HG02970 (cell line): ENCODE results near the gene CXCL13.
A peak's percentile ranks its signal among the peaks of the same experiment; 100 is the strongest.
"Not testable (repeated sequence)": the region's sequence is repeated elsewhere in the genome, so short reads cannot be mapped to it uniquely, and the experiment has no call there.

ENCODE experiments used
- ATAC-seq: cut with Tn5 transposase; IDR thresholded peaks from one replicate; pipeline ENCODE4 v1.9.1; 2021; ENCODE audit warnings: mild to moderate bottlenecking, moderate library complexity, moderate number of reproducible peaks; ENCODE audit not compliant: unreplicated experiment, low FRiP score

Gene CXCL13

GRCh38 chr4:77600521-77601451, 4.8 kb upstream of the CXCL13 start:
- no peak for ATAC-seq

GRCh38 chr4:77601614-77602187, 3.9 kb upstream of the CXCL13 start:
- ATAC-seq, result no peak

- ATAC-seq, result no peak
Observed at GRCh38 chr4:77613267-77613666, 7.6 kb downstream of the CXCL13 start.

- ATAC-seq, result no peak
Observed at GRCh38 chr4:77615153-77615552, 9.5 kb downstream of the CXCL13 start.

- no peak for ATAC-seq
Observed at GRCh38 chr4:77617203-77617602, 11.6 kb downstream of the CXCL13 start.

GRCh38 chr4:77618383-77619241, 13.0 kb downstream of the CXCL13 start:
- peak; percentile 92 for ATAC-seq

- no peak for ATAC-seq
Observed at GRCh38 chr4:77619408-77619807, 13.8 kb downstream of the CXCL13 start.

GRCh38 chr4:77621254-77621653, 15.6 kb downstream of the CXCL13 start:
- ATAC-seq, result no peak

- ATAC-seq, result no peak
Observed at GRCh38 chr4:77623091-77623490, 17.5 kb downstream of the CXCL13 start.

GRCh38 chr4:77624213-77624612, 18.6 kb downstream of the CXCL13 start:
- ATAC-seq, result no peak

- no peak for ATAC-seq
Observed at GRCh38 chr4:77625485-77625884, 19.9 kb downstream of the CXCL13 start.

- no peak for ATAC-seq
Observed at GRCh38 chr4:77629885-77630284, 24.3 kb downstream of the CXCL13 start.

GRCh38 chr4:77631276-77631675, 25.7 kb downstream of the CXCL13 start:
- no peak for ATAC-seq

GRCh38 chr4:77634132-77634785, 28.6 kb downstream of the CXCL13 start:
- ATAC-seq, result no peak

GRCh38 chr4:77635246-77635645, 29.6 kb downstream of the CXCL13 start:
- ATAC-seq, result no peak

- ATAC-seq, result no peak
Observed at GRCh38 chr4:77635876-77636275, 30.3 kb downstream of the CXCL13 start.

GRCh38 chr4:77636902-77637301, 31.3 kb downstream of the CXCL13 start:
- ATAC-seq, result no peak

GRCh38 chr4:77644069-77644468, 38.4 kb downstream of the CXCL13 start:
- ATAC-seq, result not testable (repeated sequence)

- ATAC-seq, result no peak
Observed at GRCh38 chr4:77650787-77651186, 45.2 kb downstream of the CXCL13 start.

GRCh38 chr4:77651820-77652219, 46.2 kb downstream of the CXCL13 start:
- no peak for ATAC-seq
